GM12864 (cell line): ENCODE measurements around the gene TNPO2.

Experiments used
- DNase-seq: peaks from one replicate; pipeline ENCODE4 v3.0.0-alpha.2; 2011; ENCODE audit warnings: low read depth
- H3K4me3 ChIP-seq: 2 replicates; pipeline ENCODE4 v1.5.1; 2011; ENCODE audit warnings: mild to moderate bottlenecking, low read depth, low read length, control low read depth
- CTCF ChIP-seq: IDR thresholded peaks from 2 replicates; pipeline ENCODE4 v1.5.1; 2011; ENCODE audit warnings: low read depth, mild to moderate bottlenecking, moderate library complexity, low read length, control low read depth, inconsistent platforms; ENCODE audit errors: missing control alignments

Gene TNPO2

DNA sequence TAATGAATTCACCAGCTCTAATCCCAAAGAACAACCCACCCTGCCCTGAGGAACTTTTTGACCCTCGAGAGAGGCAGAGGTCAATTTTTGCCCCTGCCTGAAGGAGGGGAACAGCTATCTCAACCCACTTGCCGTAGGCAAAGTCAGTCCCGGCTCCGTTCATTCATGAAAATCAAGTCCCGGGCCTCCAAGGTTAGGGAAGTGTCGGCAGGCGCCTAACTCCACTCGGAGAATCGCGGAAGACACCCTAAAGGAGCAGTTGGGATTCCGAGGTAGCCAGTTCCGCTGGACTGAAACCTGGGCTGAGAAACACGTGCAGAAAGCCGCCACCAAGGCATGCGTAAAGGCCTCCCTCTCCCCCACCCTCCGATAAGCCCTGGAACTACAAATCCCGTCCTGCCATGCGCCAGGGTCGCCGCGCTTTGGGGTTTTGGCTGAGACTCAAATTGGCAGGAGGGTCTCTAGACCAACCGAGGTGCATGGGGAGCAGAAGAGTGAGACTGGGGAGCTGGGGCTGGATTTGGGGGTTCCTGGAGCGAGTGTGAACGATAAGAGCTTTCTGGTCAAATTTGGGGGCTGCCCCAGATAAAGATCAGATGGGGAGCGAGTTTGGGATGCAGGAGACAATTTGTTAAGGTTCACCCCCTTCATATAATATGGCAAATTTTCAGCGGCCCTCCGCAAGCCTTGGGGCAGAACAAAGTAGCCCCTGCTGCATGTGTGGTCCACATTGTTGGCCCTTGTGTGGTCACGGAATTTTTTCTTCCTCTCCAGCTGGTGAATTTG lies at the start of gene TNPO2:
Gene TNPO2, minus strand, starts transcription at position 292 of the 786 bp plus-strand sequence. CDS start 2,955 bp downstream, outside the sequence.
- TF ChIP-seq CTCF: no peak
- peak within 1 kb of the TSS; percentile 96 for H3K4me3 ChIP-seq
- no peak for DNase-seq

DNA sequence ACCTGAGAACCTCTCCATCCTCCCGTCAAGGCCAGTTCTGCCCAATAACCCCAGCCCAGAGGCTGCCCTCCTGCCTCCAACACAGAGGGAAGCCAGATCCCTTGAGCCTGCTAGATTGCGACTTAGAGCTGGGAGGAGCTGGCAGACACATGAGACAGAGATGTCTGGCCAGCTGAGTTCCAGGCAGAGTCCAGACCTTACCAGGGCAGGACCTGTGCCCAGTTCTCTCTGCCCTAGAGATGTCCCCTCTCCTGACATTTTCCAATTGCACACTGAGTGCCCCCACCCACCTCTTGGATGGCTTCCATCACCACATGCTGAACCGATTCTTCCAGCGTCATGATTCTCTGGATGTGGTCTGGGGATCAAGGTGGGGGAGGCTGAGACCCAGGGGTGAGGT lies 48.6 kb upstream of the TNPO2 start:
- TF ChIP-seq CTCF: no peak
- H3K4me3 ChIP-seq: no peak overlapping the region
- no peak for DNase-seq

- TF ChIP-seq CTCF: no peak
- no peak overlapping the region for H3K4me3 ChIP-seq
- DNase-seq: no peak
Measured at GRCh38 chr19:12770922-12771321, 47.2 kb upstream of the TNPO2 start.

GRCh38 chr19:12769689-12770088 lies 46.0 kb upstream of the TNPO2 start:
- no peak for TF ChIP-seq CTCF
- H3K4me3 ChIP-seq: no peak overlapping the region; the same call in 1 of the 2 replicates
- DNase-seq: no peak

DNA sequence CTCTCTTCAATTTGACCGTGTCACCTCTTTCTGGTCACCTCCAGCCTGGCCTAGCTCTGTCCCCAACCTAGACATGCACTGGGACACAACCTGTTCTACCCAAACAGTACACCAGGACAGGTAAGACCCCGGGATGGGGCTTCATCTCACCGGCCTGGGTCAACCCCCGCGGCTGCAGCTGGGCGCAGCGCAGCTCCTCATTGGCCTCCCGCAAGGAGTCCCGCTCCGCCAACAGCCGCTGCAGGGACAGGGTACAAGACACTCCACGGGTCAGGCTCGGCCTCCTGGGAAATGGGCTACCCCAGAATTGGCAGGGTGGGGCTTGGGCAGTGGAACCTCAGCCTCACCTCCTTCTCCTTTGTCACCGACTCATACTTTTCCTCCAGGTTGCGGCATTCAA lies 43.9 kb upstream of the TNPO2 start:
- H3K4me3 ChIP-seq: no peak overlapping the region
- no peak for TF ChIP-seq CTCF
- no peak for DNase-seq

DNA sequence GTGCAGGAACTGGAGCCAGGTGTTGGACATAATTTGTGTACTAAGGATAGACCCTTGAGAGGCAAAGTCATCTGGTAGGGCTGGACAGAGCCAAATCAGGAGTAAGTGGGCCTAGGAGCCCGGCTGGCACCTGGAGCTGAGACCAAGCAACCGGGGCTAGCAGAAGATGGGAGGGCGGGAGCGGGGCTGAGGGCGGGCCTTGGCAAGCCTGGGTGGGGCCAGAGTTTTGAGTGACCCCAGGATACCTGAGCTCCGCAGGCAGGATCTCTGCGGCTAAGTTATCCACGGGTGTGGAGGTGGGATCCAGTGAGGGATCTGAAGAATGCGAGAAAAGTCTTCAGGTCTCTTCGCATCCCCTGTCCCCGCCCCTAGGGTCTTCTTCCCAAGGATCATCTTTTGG lies 43.4 kb upstream of the TNPO2 start:
- no peak for TF ChIP-seq CTCF
- no peak for DNase-seq
- H3K4me3 ChIP-seq: no peak overlapping the region

GRCh38 chr19:12766051-12766521 lies 42.4 kb upstream of the TNPO2 start:
- no peak for DNase-seq
- H3K4me3 ChIP-seq: no peak overlapping the region
- TF ChIP-seq CTCF: peak; percentile 59
